ENCODE results near the gene DHX38. TPM values are rescaled to one million over a fixed set of nuclear protein-coding genes. Genes with fewer than 3 reads are reported as not detected.
A peak's percentile ranks its signal among the peaks of the same experiment; 100 is the strongest.

The DHX38 gene
- total and polyA plus RNA-seq, 2 of the 13 experiments (the other 11 are each of a cell fraction or from before 2014, with no cell fraction given), result 54.4 to 85.9 TPM

DNA sequence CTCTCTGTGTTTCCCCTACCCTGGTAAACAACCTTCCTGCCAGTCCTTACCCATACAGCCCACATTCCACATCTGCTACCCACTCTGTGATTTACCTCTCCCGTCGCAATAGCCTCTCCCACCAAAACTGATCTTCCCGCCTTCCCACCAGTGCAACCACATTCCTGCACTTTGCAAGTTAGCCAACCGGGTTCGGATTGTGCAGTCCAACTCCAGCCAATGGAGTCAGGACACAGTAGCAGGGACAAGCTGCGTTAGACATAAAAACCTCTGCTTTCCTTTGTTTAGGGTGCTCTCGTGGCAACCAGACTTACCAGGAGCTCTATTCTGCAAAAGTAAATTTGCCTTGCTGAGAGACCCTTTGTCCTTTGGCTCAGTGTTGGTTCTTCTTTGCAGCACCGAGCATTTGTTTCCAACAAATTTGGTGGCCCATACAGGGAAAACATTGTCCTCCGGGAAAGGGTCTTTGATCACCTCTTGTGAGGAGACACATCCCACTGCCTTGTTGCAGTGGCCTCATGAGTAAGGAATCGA is 29.2 kb upstream of the DHX38 start (continued):
- TF ChIP-seq RNF2 (conservative IDR thresholded peaks at IDR 0.05; ENCODE audit: low read depth), result no peak
- TF ChIP-seq ZNF75D (CRISPR knock-in tag; IDR thresholded peaks at IDR 0.05; ENCODE audit: borderline replicate concordance), result 0 out of 2 replicates have a peak, but pooled peaks have one; percentile 31
- TF ChIP-seq ZNF605 (CRISPR knock-in tag; IDR thresholded peaks at IDR 0.05), result no peak

DNA sequence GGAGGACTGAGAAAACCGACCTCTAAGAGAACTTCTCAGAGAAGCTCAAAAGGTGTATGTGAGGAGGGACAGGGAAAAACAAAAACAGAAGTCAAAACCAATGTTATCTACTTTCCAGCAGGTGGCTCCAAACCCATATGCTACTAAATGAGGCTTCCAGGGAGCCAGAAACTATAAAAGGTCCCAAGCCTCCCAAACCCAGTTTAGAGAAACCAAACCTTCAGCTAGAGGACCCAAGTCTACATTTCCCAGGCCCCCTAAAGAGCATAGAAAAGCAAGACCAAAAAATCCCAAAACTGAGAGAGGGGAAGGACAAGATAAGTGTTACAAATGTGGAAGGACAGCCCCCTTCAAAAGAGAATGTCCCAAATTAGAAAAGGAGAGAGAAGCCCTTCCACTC is 26.9 kb upstream of the DHX38 start:
- H3K36me3 ChIP-seq (replicated peaks in 1 of 2; ENCODE audit: control insufficient read depth in 1 of 2, insufficient read depth in 2 of 2, low read length in 2 of 2), result no peaks in the 10 kb centered on the region; a peak in 1 of 5 replicates
- WGBS (ENCODE audit: low lambda C conversion rate), result 7% methylated on average over 1 of the region's 1 CpG
- no peaks in the 10 kb centered on the region for H4K20me1 ChIP-seq (ENCODE audit: insufficient read depth, low read length)
- ATAC-seq, result peak; percentile 44
- H3K4me3 ChIP-seq (replicated peaks in 1 of 3; ENCODE audit: insufficient read depth in 1 of 3, low read depth in 2 of 3, low read length in 3 of 3), result no peak overlapping the region
- peaks cover 78% of the 10 kb centered on the region for H3K4me1 ChIP-seq (ENCODE audit: insufficient read depth, low read length)
- H3K79me2 ChIP-seq (ENCODE audit: insufficient read depth, low read length), result no peaks in the 10 kb centered on the region
- DNase-seq (ENCODE audit: low spot score), result peak; percentile 72
- H3K9me3 ChIP-seq (ENCODE audit: low read length), result 0 out of 2 replicates have a peak, but pooled peaks cover 4% of the 10 kb centered on the region
- no peak overlapping the region for H3K27ac ChIP-seq (ENCODE audit: extremely low read length, insufficient read depth, low read length)
- FAIRE-seq, result peak; percentile 79
- intact Hi-C loops (cut with micrococcal nuclease; ENCODE audit: unreplicated experiment), result loop anchor here (1.0 to 2.0 kb wide), 3 partner anchors 27 to 58 kb away; partner anchors contain the start of genes DHODH, DHX38 and TXNL4B
- BruUV-seq (replicated peaks), result no TSS peak
- no peak overlapping the region for H3K9ac ChIP-seq (ENCODE audit: insufficient read depth, low read depth, low read length)
- no peak overlapping the region for H2AFZ ChIP-seq (ENCODE audit: low read length)
- CTCF ChIA-PET (ENCODE audit: low intra/inter-chr PET ratio, low total read pairs), result interaction anchor here (1.1 to 5.2 kb wide), 6 partner anchors 24 to 34 kb away, joined by 3 to 58 read pairs (median 4); partner anchors contain the start of genes DHX38 and TXNL4B
- in situ Hi-C loops (cut with HindIII; ENCODE audit: extremely low pct_ligation_motif_present, low pct_unique_long_range_greater_than_20kb), result loop anchor here (5.0 kb wide), 1 partner anchor 36 kb away; no protein-coding TSS in a partner anchor
- no peak overlapping the region for H3K4me2 ChIP-seq (ENCODE audit: low read depth, low read length)
- H3K27me3 ChIP-seq (ENCODE audit: control insufficient read depth in 1 of 2, insufficient read depth in 2 of 2, low read length in 2 of 2), result no peaks in the 10 kb centered on the region
- POLR2A ChIA-PET, result interaction anchor here (0.6 to 4.0 kb wide), 7 partner anchors 12 to 103 kb away, joined by 3 to 36 read pairs (median 5); partner anchors contain the start of genes DHX38, HP and TXNL4B
- TF ChIP-seq ERF (CRISPR knock-in tag; IDR thresholded peaks at IDR 0.05) (peak; percentile 45; the same call in 1 of the 2 replicates), ZSCAN9 (CRISPR knock-in tag; IDR thresholded peaks at IDR 0.05; ENCODE audit: borderline replicate concordance) (no peak), BRD4 (CRISPR knock-in tag; IDR thresholded peaks at IDR 0.05) (no peak), HMGXB3 (CRISPR knock-in tag; IDR thresholded peaks at IDR 0.05; ENCODE audit: borderline replicate concordance) (0 out of 2 replicates have a peak, but pooled peaks have one; percentile 19), ZBTB8A (CRISPR knock-in tag; IDR thresholded peaks at IDR 0.05; ENCODE audit: borderline replicate concordance, low read depth) (no peak), RFXAP (CRISPR knock-in tag; IDR thresholded peaks at IDR 0.05; ENCODE audit: borderline replicate concordance) (no peak), ZNF619 (CRISPR knock-in tag; IDR thresholded peaks at IDR 0.05) (no peak)
- TF ChIP-seq, protein P1, sequence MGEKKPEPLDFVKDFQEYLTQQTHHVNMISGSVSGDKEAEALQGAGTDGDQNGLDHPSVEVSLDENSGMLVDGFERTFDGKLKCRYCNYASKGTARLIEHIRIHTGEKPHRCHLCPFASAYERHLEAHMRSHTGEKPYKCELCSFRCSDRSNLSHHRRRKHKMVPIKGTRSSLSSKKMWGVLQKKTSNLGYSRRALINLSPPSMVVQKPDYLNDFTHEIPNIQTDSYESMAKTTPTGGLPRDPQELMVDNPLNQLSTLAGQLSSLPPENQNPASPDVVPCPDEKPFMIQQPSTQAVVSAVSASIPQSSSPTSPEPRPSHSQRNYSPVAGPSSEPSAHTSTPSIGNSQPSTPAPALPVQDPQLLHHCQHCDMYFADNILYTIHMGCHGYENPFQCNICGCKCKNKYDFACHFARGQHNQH (CRISPR knock-in tag; IDR thresholded peaks at IDR 0.05), result peak; percentile 55; the same call in 1 of the 2 replicates
- TF ChIP-seq, protein P2, sequence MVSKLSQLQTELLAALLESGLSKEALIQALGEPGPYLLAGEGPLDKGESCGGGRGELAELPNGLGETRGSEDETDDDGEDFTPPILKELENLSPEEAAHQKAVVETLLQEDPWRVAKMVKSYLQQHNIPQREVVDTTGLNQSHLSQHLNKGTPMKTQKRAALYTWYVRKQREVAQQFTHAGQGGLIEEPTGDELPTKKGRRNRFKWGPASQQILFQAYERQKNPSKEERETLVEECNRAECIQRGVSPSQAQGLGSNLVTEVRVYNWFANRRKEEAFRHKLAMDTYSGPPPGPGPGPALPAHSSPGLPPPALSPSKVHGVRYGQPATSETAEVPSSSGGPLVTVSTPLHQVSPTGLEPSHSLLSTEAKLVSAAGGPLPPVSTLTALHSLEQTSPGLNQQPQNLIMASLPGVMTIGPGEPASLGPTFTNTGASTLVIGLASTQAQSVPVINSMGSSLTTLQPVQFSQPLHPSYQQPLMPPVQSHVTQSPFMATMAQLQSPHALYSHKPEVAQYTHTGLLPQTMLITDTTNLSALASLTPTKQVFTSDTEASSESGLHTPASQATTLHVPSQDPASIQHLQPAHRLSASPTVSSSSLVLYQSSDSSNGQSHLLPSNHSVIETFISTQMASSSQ (IDR thresholded peaks at IDR 0.05; ENCODE audit: low read depth), result no peak
- TF ChIP-seq, protein P2 (CRISPR knock-in tag; IDR thresholded peaks at IDR 0.05; ENCODE audit: borderline replicate concordance), result no peak
